ENCODE measurements around the gene ITK.

DNA sequence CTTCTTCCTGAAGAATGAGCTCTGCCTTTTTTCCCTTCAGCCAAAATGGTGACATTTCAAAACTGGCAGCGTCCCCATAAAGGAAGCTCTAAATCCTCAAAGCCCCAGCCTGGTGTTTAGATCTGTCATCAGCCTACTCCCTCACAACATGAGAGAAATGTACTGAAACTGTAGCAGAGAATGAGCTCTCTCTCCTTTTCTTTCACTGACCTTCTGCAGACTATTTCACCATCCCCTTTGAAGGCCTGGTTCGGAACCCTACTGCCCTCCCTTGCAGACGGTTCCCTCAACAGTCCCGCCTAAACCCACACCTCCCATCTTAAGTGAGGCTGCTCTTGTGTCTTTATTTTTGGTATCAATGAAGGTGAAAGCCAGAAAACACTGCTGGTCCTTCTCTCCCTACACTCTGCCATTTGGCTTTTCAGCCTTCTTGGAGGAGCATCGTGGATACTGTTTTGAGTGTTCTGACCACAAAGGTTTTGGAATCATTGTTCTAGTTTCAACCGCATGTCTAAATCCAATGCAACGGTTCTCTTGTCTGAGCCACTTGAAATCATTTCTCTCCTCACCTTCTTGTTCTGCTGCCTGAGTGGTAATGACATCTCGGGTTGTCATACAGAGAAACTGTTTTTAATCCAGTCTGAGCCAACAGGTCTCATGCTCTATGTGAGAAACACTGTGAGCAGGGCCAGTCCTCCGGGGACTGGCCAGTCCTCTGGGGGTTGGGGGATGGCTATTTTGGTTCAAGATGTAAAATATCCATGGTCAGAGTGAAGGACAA, 39.0 kb downstream of the ITK start:
- no peak for TF ChIP-seq CTCF (IDR thresholded peaks at IDR 0.05; ENCODE audit: insufficient read depth, low read length)
- TF ChIP-seq POLR2AphosphoS5 (IDR thresholded peaks at IDR 0.05; ENCODE audit: low read depth): no peak
- TF ChIP-seq SPI1 (IDR thresholded peaks at IDR 0.05; ENCODE audit: borderline replicate concordance, low read depth): no peak

All from HL-60 (cell line).